ENCODE data around the gene RYR3.
A peak's percentile ranks its signal among the peaks of the same experiment; 100 is the strongest.

Gene RYR3

DNA sequence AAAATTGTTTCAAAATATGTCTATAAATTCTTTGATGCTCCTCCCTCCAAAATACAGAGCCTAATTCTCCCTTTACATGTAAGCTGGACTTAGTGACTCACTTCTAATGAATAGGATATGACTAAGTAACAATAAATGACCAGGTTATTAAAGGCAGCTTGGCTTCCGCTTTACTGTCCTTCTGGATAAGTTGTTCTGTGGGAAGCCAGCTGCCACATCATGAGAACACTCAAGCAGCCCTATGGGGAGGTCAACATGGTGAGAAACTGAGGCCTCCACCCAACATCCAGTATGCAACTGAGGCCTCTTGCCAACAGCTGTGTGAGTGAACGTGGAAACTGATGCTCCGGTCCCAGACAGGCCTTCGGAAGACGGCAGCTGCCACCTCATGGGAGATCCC lies 410.2 kb downstream of the RYR3 start:
- TF ChIP-seq, protein P1, sequence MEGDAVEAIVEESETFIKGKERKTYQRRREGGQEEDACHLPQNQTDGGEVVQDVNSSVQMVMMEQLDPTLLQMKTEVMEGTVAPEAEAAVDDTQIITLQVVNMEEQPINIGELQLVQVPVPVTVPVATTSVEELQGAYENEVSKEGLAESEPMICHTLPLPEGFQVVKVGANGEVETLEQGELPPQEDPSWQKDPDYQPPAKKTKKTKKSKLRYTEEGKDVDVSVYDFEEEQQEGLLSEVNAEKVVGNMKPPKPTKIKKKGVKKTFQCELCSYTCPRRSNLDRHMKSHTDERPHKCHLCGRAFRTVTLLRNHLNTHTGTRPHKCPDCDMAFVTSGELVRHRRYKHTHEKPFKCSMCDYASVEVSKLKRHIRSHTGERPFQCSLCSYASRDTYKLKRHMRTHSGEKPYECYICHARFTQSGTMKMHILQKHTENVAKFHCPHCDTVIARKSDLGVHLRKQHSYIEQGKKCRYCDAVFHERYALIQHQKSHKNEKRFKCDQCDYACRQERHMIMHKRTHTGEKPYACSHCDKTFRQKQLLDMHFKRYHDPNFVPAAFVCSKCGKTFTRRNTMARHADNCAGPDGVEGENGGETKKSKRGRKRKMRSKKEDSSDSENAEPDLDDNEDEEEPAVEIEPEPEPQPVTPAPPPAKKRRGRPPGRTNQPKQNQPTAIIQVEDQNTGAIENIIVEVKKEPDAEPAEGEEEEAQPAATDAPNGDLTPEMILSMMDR (IDR thresholded peaks at IDR 0.05; ENCODE audit: control insufficient read depth, insufficient read depth, low read depth, low read length, missing control alignments) = no peak
- no peak overlapping the region for H3K4me3 ChIP-seq (ENCODE audit: control insufficient read depth, low read depth, low read length)
- peak; percentile 33 for DNase-seq (ENCODE audit: low read depth)

DNA sequence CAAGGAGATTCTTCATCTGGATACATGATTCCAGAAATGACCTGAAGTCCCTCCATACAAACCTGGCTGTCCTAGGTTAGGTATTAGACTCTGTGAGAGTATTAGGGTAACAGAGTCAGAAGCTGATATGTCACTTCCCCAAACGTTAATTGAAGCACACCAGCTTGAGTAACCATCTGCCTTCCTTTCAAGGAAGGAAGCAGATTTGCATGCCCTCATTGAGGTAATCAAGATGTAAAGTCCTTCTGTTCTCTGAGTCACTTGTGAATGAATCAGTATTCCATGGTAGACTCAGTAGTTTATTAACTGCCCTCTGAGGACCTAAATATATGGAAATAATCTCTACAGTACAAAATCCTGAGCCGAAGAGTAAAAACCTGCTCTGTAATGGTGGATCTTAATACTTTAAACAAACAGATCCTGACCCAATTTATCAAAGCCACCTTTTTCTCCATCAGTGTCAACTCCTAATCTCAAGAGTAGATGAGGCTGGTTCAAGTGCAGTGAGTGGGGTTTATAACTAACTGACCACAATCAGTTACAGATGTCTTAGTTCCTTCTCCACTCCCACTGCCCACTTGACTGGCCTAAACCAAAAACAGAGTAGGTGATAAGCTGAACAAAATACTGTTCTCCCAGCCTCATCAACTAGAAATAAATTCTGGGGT lies 411.4 kb downstream of the RYR3 start:
- DNase-seq (ENCODE audit: low read depth) = peak; percentile 13
- H3K4me3 ChIP-seq (ENCODE audit: control insufficient read depth, low read depth, low read length) = no peak overlapping the region
- TF ChIP-seq, protein P1 (IDR thresholded peaks at IDR 0.05; ENCODE audit: control insufficient read depth, insufficient read depth, low read depth, low read length, missing control alignments) = no peak

DNA sequence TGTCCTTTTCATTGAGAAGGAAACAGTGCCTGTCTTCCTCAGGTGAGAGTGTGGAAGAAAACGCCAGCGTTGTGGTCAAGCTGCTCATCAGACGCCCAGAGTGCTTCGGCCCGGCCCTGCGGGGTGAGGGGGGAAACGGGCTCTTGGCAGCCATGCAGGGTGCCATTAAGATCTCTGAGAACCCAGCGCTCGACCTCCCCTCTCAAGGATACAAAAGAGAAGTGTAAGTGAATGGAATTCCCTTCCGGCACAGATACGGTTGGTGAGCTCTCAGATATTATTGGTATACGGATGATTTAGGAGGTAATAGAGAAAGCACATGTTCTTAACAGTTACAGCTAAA lies 411.9 kb downstream of the RYR3 start:
- TF ChIP-seq, protein P1 (IDR thresholded peaks at IDR 0.05; ENCODE audit: control insufficient read depth, insufficient read depth, low read depth, low read length, missing control alignments) = no peak
- no peak overlapping the region for H3K4me3 ChIP-seq (ENCODE audit: control insufficient read depth, low read depth, low read length)
- no peak for DNase-seq (ENCODE audit: low read depth)

DNA sequence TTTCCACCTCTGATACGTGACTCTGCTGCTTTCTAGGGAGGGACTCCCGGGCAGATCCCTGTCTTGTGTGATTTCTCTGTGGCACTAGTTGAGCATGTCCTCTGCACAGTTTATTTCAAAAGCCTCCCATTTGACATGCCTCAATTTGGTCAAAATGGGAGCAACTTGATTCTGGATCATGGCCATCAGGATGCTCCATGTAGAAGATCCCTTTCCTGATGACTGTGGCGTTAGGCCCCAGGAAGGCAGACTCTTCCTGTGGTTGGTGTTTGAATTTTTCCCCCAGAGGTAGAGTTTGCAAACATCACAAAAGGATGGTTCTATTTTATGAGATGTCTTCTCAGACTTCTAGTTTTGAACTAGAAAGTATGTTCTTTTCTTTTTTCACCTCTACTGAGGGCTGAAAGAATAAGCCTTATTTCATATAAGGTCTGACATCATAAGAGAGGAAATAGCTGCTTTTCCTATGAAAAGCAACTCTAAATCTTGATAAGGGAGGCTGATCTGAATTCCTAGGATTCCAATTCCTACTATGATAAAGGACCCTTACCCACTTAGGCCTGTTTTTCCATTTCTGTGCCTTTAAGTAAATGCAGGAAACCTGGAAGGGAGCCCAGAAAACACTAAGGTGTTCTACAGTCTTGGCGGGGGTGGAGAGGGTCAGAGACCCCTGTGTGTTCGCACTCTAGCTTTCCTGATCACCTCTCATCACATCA lies 413.7 kb downstream of the RYR3 start:
- no peak for DNase-seq (ENCODE audit: low read depth)
- TF ChIP-seq, protein P1 (IDR thresholded peaks at IDR 0.05; ENCODE audit: control insufficient read depth, insufficient read depth, low read depth, low read length, missing control alignments) = no peak
- no peak overlapping the region for H3K4me3 ChIP-seq (ENCODE audit: control insufficient read depth, low read depth, low read length)

DNA sequence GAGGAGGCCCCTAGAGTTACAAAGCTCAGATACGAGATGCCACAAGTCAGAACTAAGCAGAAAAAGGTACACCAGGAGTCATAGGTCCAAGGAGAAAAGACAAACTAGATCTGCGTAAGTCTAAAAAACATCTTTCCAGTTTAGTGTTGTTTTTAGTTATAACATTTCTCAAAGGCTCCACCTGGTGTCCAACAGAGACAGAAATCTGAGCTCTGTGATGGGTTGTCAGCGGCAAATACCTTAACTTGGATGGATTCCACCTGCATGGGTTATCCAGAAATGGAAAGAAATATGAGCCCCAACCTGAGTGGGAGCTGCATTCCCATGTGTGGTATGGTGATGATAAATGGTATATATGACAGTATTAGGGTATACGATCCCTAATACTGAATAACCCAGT lies 418.9 kb downstream of the RYR3 start:
- TF ChIP-seq, protein P1 (IDR thresholded peaks at IDR 0.05; ENCODE audit: control insufficient read depth, insufficient read depth, low read depth, low read length, missing control alignments) = peak; percentile 31
- DNase-seq (ENCODE audit: low read depth) = no peak
- H3K4me3 ChIP-seq (ENCODE audit: control insufficient read depth, low read depth, low read length) = no peak overlapping the region

DNA sequence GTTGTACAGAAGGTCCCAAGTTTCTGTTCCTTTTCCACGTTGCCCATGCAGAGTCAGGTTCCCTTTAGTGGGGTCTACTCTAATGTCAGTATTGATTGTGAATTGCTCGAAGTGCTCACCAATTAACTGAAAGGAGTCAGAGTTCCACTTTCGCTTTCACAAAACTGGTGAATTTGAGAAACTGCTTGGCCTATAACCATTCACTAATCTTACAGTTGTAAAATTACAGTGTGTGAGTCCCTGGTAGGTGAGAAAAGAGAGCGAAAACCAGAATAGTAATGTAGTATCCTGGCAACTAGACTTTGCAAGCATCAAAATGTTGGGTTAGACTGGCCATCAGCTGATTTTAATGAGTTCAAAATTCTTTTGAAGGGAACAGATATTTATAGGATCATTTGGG lies 420.0 kb downstream of the RYR3 start:
- TF ChIP-seq, protein P1 (IDR thresholded peaks at IDR 0.05; ENCODE audit: control insufficient read depth, insufficient read depth, low read depth, low read length, missing control alignments) = no peak
- no peak for DNase-seq (ENCODE audit: low read depth)
- H3K4me3 ChIP-seq (ENCODE audit: control insufficient read depth, low read depth, low read length) = no peak overlapping the region

All from AG09309 (cell line).